HL-60 (cell line): ENCODE measurements around the gene RIPOR2.

Source experiments
- DNase-seq, 2 experiments: peaks; one replicate each; pipeline ENCODE4 v3.0.0-alpha.2; 2010 to 2020; ENCODE audit warnings: low read depth in 1 of 2, low spot score in 1 of 2
- H3K27ac ChIP-seq: fragments of 250-450 bp; sonication (Bioruptor Pico); replicated peaks from 2 replicates; pipeline ENCODE4 v1.5.1; 2020; ENCODE audit warnings: mild to moderate bottlenecking, moderate library complexity
- H3K27me3 ChIP-seq: fragments of 250-450 bp; sonication (Bioruptor Pico); 2 replicates; pipeline ENCODE4 v1.5.1; 2021; ENCODE audit warnings: mild to moderate bottlenecking, moderate library complexity; ENCODE audit not compliant: insufficient read depth, poor library complexity, severe bottlenecking
- H3K4me3 ChIP-seq: replicated peaks from 2 replicates; pipeline ENCODE4 v1.5.1; 2011; ENCODE audit warnings: mild to moderate bottlenecking, control low read depth, low read length; ENCODE audit not compliant: insufficient read depth
- GABPA ChIP-seq: IDR thresholded peaks from 2 replicates; pipeline ENCODE4 v1.6.1; 2012; ENCODE audit warnings: low read depth
- POLR2AphosphoS5 ChIP-seq: IDR thresholded peaks from 2 replicates; pipeline ENCODE4 v1.6.1; 2012; ENCODE audit warnings: low read depth
- SPI1 ChIP-seq: IDR thresholded peaks from 2 replicates; pipeline ENCODE4 v1.6.1; 2012; ENCODE audit warnings: low read depth, mild to moderate bottlenecking, borderline replicate concordance
- TF ChIP-seq, protein P1 (sequence below): IDR thresholded peaks from 2 replicates; pipeline ENCODE4 v1.6.1; 2012; ENCODE audit warnings: low read depth; ENCODE audit not compliant: insufficient replicate concordance
- TF ChIP-seq, protein P2 (sequence below): IDR thresholded peaks from one replicate; pipeline ENCODE4 v1.5.1; 2011; ENCODE audit warnings: low read length, control low read depth, inconsistent platforms; ENCODE audit not compliant: insufficient read depth

The RIPOR2 gene

DNA sequence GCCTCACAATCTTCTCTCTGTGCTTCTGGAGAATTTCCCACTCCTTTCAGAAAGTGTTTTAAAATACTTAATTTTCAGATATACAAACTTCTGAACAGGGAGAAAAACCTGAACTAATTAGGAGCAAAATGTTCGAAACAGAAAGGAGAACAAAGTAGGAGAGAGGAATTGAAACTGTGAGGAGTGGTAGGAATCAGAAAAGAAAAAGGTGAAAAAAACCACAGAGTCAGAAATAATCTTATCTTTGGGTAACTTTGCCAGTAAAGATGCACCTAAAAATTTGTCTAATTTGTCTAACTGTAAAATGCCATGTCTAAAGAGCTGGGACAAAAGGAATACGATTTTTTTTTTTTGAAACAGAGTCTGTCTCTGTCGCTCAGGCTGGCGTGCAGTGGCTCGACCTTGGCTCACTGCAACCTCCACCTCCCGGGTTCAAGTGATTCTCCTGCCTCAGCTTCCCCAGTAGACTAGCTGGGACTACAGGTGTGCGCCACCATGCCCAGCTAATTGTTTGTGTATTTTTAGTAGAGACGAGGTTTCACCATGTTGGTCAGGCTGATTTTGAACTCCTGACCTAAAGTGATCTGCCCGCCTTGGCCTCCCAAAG, 4.7 kb upstream of the RIPOR2 start:
- no peak for TF ChIP-seq GABPA
- TF ChIP-seq, protein P1, sequence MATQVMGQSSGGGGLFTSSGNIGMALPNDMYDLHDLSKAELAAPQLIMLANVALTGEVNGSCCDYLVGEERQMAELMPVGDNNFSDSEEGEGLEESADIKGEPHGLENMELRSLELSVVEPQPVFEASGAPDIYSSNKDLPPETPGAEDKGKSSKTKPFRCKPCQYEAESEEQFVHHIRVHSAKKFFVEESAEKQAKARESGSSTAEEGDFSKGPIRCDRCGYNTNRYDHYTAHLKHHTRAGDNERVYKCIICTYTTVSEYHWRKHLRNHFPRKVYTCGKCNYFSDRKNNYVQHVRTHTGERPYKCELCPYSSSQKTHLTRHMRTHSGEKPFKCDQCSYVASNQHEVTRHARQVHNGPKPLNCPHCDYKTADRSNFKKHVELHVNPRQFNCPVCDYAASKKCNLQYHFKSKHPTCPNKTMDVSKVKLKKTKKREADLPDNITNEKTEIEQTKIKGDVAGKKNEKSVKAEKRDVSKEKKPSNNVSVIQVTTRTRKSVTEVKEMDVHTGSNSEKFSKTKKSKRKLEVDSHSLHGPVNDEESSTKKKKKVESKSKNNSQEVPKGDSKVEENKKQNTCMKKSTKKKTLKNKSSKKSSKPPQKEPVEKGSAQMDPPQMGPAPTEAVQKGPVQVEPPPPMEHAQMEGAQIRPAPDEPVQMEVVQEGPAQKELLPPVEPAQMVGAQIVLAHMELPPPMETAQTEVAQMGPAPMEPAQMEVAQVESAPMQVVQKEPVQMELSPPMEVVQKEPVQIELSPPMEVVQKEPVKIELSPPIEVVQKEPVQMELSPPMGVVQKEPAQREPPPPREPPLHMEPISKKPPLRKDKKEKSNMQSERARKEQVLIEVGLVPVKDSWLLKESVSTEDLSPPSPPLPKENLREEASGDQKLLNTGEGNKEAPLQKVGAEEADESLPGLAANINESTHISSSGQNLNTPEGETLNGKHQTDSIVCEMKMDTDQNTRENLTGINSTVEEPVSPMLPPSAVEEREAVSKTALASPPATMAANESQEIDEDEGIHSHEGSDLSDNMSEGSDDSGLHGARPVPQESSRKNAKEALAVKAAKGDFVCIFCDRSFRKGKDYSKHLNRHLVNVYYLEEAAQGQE, result no peak
- TF ChIP-seq, protein P2, sequence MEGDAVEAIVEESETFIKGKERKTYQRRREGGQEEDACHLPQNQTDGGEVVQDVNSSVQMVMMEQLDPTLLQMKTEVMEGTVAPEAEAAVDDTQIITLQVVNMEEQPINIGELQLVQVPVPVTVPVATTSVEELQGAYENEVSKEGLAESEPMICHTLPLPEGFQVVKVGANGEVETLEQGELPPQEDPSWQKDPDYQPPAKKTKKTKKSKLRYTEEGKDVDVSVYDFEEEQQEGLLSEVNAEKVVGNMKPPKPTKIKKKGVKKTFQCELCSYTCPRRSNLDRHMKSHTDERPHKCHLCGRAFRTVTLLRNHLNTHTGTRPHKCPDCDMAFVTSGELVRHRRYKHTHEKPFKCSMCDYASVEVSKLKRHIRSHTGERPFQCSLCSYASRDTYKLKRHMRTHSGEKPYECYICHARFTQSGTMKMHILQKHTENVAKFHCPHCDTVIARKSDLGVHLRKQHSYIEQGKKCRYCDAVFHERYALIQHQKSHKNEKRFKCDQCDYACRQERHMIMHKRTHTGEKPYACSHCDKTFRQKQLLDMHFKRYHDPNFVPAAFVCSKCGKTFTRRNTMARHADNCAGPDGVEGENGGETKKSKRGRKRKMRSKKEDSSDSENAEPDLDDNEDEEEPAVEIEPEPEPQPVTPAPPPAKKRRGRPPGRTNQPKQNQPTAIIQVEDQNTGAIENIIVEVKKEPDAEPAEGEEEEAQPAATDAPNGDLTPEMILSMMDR, result no peak
- TF ChIP-seq SPI1, result no peak
- no peak for TF ChIP-seq POLR2AphosphoS5
- no peak overlapping the region for H3K4me3 ChIP-seq
- no peaks in the 10 kb centered on the region for H3K27me3 ChIP-seq
- no peak for DNase-seq
- H3K27ac ChIP-seq, result no peak overlapping the region

DNA sequence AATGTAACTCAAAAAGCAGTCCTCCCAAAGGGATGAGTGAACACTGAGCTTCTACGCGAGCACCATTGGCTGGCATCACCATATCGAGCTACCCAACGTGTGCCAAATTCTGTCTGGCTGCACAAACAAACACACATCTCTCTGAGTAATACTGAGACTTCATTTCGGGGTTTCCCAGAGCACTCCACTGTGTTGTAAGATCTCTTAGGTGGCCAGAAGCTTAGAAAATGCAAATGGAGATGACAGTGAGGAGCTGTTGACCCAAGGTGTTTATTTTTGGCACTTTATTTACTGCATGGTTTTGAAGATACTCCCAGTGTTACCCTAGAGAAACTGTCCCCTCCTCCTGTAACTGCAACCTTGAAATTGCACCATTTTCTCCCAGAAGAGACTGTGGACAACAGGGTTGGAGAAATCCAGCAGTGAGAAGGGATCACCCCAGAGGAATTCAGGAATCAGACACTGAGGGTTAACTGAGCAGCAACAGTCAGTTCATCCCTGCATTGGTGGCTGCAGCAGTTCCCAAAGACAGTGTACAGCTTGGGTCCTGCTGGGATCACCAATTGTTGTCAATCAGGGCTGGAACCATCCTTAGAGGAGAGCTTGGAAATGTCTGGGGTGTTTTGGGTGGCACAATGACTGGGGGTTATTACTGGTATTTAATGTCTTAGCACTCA, 1.0 kb upstream of the RIPOR2 start:
- no peak overlapping the region for H3K27ac ChIP-seq

DNA sequence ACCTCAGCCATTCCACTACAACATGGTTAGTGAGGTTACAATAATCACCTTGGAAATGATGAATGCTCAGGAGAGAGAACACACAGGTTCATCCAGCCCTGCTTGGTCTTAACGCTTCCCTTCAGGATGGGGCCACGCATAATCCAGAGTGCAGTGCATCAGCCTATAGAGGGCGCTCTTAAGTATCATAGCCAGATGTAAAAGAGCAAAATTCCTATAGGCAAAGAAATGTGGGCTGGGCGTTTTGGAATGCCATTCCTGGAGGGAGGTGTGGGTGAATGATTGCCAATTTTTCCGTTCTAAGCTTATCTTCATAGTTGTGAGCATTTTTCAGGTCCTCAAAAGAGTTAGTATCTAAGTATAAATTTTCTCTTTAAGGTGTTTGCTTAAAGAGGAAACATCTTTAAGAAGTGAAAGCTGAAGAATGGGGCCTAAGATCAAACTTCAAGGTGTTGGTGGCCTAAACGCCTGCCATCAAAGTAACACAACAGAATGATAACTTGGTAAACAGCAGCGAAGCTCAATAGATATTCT, 1.8 kb downstream of the RIPOR2 start:
- H3K27me3 ChIP-seq, result peaks cover 6% of the 10 kb centered on the region
- no peak for DNase-seq
- TF ChIP-seq, protein P2, result peak; percentile 26
- TF ChIP-seq SPI1, result no peak
- H3K4me3 ChIP-seq, result no peak overlapping the region
- H3K27ac ChIP-seq, result no peak overlapping the region

More for the DNA sequence above, 1.0 kb upstream of the RIPOR2 start:
- H3K4me3 ChIP-seq, result no peak overlapping the region
- H3K27me3 ChIP-seq, result peaks cover 4% of the 10 kb centered on the region
- DNase-seq, result no peak
- no peak for TF ChIP-seq SPI1
- TF ChIP-seq, protein P1, result no peak
- TF ChIP-seq, protein P2, result no peak
- no peak for TF ChIP-seq POLR2AphosphoS5
- no peak for TF ChIP-seq GABPA

DNA sequence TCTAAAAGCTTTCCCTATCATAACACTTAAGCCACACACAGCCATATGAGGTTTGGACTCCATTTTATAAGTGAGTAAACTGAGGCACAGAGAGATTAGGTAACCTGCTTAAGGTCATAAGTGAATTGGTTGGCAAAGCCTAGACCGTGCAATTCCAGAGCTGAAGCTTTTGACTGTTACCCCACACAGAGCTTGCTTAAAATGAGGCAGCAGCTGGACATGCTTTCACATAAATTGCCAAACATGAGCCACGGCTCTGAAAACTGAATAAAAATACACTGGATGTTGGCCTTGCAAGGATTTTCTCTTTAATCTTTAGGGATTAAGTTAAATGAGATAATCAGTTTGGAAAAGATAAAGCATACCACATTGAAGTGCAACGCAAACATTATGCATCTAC, 2.5 kb downstream of the RIPOR2 start:
- DNase-seq, result no peak
- no peak overlapping the region for H3K27ac ChIP-seq
- TF ChIP-seq GABPA, result no peak
- TF ChIP-seq, protein P1, result no peak
- TF ChIP-seq, protein P2, result no peak
- no peak for TF ChIP-seq SPI1
- TF ChIP-seq POLR2AphosphoS5, result no peak
- H3K27me3 ChIP-seq, result peaks cover 6% of the 10 kb centered on the region
- no peak overlapping the region for H3K4me3 ChIP-seq
